ENCODE measurements around the gene LPIN3.

LPIN3 gene

DNA sequence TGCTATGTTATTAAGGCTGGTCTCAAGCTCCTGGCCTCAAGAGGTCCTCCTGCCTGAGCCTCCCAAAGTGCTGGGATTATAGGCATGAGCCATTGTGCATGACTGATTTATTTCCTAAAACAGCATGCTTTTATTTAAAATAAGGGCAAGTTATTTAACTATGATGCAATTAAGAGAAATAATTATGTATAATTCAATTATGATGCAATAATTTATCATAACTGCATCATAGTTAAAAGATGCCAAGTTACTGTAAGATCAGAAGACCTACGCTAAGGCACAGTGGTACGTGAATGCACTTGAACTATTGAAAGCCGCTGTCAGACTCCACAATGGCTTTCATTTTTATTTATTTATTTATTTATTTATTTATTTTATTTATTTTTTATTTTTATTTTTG lies 50.3 kb downstream of the LPIN3 start:
- no peaks in the 10 kb centered on the region for H3K36me3 ChIP-seq (ENCODE audit: control insufficient read depth in 1 of 2, insufficient read depth in 2 of 2, low read length in 2 of 2)
- H3K4me1 ChIP-seq (ENCODE audit: control insufficient read depth in 1 of 2, insufficient read depth in 2 of 2, low read length in 2 of 2), result peaks cover 5 to 39% of the 10 kb centered on the region in 2 donors
- H3K27ac ChIP-seq (ENCODE audit: low read length), result no peak overlapping the region

DNA sequence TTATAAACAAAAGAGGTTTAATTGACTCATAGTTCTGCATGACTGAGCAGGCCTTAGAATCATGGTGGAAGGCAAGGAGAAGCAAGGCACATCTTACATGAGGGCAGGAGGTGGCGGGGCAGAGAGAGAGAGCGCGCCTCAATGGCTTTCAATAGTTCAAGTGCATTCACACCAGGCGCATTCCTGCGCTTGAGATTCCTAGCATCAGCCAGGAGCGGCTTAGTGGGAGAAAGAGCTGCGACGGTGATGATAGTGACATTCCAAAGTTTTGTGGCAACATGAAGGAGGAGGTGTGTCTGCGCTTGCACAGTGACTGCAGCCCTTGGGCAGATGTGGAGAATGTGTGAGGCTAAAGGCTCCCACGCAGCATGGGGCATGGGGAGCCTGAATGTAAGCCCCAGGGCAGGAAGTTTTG lies 51.0 kb downstream of the LPIN3 start:
- H3K27ac ChIP-seq (ENCODE audit: low read length), result no peak overlapping the region
- no peak overlapping the region for H3K4me3 ChIP-seq (ENCODE audit: low read depth in 1 of 2, low read length in 2 of 2)
- no peaks in the 10 kb centered on the region for H3K36me3 ChIP-seq (ENCODE audit: control insufficient read depth in 1 of 2, insufficient read depth in 2 of 2, low read length in 2 of 2)
- H3K27me3 ChIP-seq (ENCODE audit: low read depth, low read length), result no peaks in the 10 kb centered on the region
- H3K4me1 ChIP-seq (ENCODE audit: control insufficient read depth in 1 of 2, insufficient read depth in 2 of 2, low read length in 2 of 2), result peaks cover 5 to 42% of the 10 kb centered on the region in 2 donors
- H3K9me3 ChIP-seq (ENCODE audit: control insufficient read depth in 1 of 2, low read length in 2 of 2), result no peaks in the 10 kb centered on the region

More for the DNA sequence above, 50.3 kb downstream of the LPIN3 start:
- H3K9me3 ChIP-seq (ENCODE audit: control insufficient read depth in 1 of 2, low read length in 2 of 2), result no peaks in the 10 kb centered on the region
- no peak overlapping the region for H3K4me3 ChIP-seq (ENCODE audit: low read depth in 1 of 2, low read length in 2 of 2)
- no peaks in the 10 kb centered on the region for H3K27me3 ChIP-seq (ENCODE audit: low read depth, low read length)

DNA sequence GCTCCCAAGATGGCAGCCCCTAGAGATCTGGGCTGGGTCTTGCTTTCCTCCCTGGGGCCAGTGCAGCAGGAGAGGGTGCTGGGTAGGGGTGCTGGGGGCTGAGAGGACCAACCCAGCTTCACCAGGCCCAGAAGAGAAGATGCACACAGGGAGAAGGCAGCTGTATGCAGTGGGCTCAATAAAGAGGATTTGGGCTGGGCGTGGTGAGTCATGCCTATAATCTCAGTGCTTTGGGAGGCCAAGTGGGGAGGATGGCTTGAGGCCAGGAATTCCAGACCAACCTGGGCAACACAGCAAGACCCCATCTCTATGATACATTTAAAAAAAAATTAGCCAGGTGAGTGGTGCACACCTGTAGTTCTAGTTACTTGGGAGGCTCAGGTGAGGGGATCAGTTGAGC lies 51.7 kb downstream of the LPIN3 start:
- no peaks in the 10 kb centered on the region for H3K27me3 ChIP-seq (ENCODE audit: low read depth, low read length)
- no peaks in the 10 kb centered on the region for H3K36me3 ChIP-seq (ENCODE audit: control insufficient read depth in 1 of 2, insufficient read depth in 2 of 2, low read length in 2 of 2)
- no peaks in the 10 kb centered on the region for H3K9me3 ChIP-seq (ENCODE audit: control insufficient read depth in 1 of 2, low read length in 2 of 2)
- no peak overlapping the region for H3K4me3 ChIP-seq (ENCODE audit: low read depth in 1 of 2, low read length in 2 of 2)
- H3K4me1 ChIP-seq (ENCODE audit: control insufficient read depth in 1 of 2, insufficient read depth in 2 of 2, low read length in 2 of 2), result peaks cover 5 to 35% of the 10 kb centered on the region in 2 donors
- H3K27ac ChIP-seq (ENCODE audit: low read length), result no peak overlapping the region

DNA sequence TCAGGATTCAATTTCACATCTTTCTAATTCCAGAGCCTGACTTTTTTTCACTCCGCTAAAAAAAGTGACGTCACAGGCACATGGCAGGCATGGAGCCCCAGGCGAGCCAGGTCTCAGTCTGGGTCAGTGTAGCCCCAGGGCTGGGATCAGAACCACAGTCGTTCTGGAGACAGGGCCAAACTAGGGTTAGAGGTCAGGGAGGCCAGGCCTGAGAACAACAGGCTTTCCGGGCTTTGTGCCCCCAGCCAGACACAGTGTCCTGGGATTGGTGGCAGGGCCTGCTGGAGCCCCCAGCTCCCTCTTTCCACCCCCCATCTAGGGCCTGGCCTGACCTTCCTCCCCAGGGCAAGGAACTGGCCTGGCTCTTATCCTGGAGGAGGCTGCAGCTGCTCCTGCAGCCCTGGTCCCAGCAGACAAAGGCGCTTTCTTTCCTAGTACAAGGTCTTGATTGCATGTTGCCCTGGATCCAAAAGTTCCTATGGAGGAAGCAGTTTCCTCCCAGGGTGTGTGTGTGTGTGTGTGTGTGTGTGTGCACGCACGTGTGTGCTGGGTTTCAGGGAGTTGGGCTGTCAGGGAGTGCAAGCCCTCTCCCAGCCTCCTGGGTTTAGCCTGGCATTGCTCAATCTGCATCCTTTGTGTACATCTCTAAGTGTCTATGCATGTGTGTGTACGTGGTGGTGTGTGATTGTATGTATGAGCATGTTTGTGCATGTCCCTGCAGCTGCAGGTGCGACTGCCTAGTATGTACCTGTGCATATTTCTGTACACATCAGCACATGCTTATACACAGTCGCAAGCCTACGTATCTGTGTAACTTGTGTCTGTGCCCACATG lies 52.5 kb downstream of the LPIN3 start:
- no peaks in the 10 kb centered on the region for H3K9me3 ChIP-seq (ENCODE audit: control insufficient read depth in 1 of 2, low read length in 2 of 2)

DNA sequence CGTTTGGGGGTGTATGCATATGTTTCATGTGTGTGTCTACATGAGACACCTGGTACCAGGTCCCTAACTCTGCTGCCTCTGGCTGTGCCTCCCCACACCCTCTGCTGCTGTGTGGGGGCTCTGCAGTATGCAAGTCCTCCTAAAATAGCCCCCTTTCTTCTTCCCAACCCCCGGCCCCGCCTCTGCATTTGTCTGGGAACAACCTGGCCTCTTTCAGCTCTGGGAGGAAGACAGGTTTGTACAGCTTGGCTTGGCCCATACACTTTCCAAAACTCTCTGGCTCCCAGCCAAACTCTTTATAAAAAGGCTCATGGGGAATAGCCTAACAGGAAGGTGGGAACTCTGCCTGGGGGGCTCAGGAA lies 53.1 kb downstream of the LPIN3 start:
- Histone ChIP-seq H3K27ac (ENCODE audit: low read length) (no peak overlapping the region), H3K27me3 (ENCODE audit: low read depth, low read length) (no peaks in the 10 kb centered on the region), H3K4me3 (ENCODE audit: low read depth in 1 of 2, low read length in 2 of 2) (no peak overlapping the region), H3K9me3 (ENCODE audit: control insufficient read depth in 1 of 2, low read length in 2 of 2) (no peaks in the 10 kb centered on the region), H3K36me3 (ENCODE audit: control insufficient read depth in 1 of 2, insufficient read depth in 2 of 2, low read length in 2 of 2) (no peaks in the 10 kb centered on the region), H3K4me1 (ENCODE audit: control insufficient read depth in 1 of 2, insufficient read depth in 2 of 2, low read length in 2 of 2) (peaks cover 5 to 29% of the 10 kb centered on the region in 2 donors)

More for the DNA sequence above, 52.5 kb downstream of the LPIN3 start:
- H3K4me1 ChIP-seq (ENCODE audit: control insufficient read depth in 1 of 2, insufficient read depth in 2 of 2, low read length in 2 of 2), result peaks cover 5 to 29% of the 10 kb centered on the region in 2 donors
- H3K4me3 ChIP-seq (ENCODE audit: low read depth in 1 of 2, low read length in 2 of 2), result no peak overlapping the region
- no peaks in the 10 kb centered on the region for H3K27me3 ChIP-seq (ENCODE audit: low read depth, low read length)
- no peaks in the 10 kb centered on the region for H3K36me3 ChIP-seq (ENCODE audit: control insufficient read depth in 1 of 2, insufficient read depth in 2 of 2, low read length in 2 of 2)
- H3K27ac ChIP-seq (ENCODE audit: low read length), result no peak overlapping the region

DNA sequence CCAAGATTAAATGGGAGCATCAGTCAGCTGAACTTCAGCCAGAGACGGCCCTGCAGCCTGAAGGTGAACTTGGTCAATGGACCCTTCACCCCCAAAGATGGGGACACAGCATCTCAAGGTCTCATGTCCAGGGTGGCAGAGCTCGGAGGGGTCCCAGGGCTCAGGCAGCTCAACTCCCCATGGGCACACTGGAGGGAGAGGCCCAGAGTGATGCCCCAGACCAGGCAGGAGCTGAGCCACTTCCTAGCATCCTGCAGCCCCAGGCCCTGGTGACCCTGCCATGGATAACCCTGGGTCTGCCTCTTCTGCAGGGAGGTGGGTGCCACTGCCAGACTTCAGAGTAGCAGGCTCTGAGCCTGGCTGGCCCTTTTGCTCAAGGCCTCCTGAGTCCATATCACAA lies 53.5 kb downstream of the LPIN3 start:
- H3K4me1 ChIP-seq (ENCODE audit: control insufficient read depth in 1 of 2, insufficient read depth in 2 of 2, low read length in 2 of 2), result peaks cover 5 to 29% of the 10 kb centered on the region in 2 donors
- no peaks in the 10 kb centered on the region for H3K36me3 ChIP-seq (ENCODE audit: control insufficient read depth in 1 of 2, insufficient read depth in 2 of 2, low read length in 2 of 2)
- no peaks in the 10 kb centered on the region for H3K9me3 ChIP-seq (ENCODE audit: control insufficient read depth in 1 of 2, low read length in 2 of 2)
- H3K4me3 ChIP-seq (ENCODE audit: low read depth in 1 of 2, low read length in 2 of 2), result no peak overlapping the region
- H3K27me3 ChIP-seq (ENCODE audit: low read depth, low read length), result no peaks in the 10 kb centered on the region
- no peak overlapping the region for H3K27ac ChIP-seq (ENCODE audit: low read length)

DNA sequence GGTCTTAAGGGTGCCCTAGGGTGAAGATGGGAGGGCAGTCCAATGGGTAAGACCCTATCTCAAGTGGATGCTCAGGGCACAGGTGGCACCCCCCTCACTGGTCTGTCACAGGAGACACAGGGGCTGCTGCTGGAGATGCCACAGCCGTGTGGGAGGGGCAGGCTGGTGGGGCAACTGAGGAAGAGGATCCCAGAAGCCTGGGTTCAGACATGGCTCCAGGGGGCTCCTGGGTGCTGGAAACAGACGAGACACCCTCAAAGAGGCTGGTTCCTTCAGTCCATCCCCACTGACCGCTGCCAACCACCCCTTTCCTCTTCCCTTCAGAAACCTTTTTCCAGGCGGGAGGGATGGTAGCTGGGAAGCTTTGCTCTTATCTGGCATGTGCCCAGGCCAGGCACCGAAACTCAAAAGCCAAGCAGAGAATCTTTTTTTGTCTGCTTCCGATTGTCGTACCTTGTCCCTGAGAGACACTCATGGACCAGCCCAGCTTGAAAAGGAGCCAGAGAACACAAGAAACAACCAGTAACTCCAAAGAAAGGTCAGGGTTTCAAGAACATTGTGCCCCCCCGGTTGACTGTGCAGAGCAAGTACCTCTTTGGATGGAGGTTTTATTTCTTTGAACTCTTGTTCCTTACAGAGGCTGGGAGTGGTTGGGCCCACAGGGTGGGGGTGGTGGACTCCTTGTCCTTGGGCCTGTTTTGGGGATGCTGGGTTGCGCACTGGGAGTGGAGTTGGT lies 54.5 kb downstream of the LPIN3 start:
- Histone ChIP-seq H3K27ac (ENCODE audit: low read length) (no peak overlapping the region), H3K4me1 (ENCODE audit: control insufficient read depth in 1 of 2, insufficient read depth in 2 of 2, low read length in 2 of 2) (peaks cover 5 to 29% of the 10 kb centered on the region in 2 donors), H3K9me3 (ENCODE audit: control insufficient read depth in 1 of 2, low read length in 2 of 2) (no peaks in the 10 kb centered on the region)

DNA sequence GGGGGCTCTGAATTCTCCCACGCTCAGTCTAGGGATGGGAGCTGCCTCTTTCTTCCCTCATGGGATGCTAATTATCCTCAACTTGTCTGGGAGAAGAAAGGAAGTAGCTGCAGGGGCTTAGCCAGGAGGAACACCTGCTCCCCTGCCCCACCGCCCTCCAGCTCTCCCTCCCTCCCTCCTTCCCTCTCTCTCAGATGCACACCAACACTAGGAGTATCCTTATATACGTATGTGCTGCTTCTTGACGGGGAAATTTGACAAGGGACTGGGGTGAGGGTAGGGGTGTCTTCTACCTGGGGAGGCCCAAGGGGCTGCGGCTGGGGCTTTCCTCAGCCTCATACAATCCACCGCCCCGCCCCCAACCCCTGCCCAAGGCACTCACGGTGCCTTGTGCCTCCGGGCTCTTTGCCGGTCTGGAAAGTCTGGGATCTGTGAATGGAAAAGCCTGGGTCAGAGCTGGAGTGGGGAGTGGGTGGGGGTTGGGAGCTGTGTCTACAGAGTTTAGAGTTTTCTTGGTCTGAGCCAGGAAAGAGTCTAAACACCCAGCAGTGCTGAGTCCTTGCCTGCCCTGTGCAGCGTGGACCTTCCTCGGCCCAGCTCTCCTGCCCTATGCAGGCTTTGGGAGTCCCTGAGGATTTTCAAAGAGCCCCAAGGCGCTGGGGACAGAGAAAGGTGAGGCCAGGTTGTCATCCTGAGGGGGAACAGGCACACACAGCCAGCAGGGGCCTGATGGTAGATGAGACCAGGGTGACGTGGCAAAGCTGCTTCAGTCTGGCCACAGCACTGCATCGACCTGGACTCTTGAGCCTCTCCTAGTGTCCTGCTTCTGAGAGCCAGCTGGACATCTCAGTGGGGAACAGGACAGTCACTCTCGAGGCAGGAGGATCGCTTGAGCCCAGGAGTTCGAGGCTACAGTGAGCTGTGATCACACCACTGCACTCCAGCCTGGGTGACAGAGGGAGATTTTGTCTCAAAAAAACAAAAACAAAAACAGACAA lies 55.3 kb downstream of the LPIN3 start:
- no peaks in the 10 kb centered on the region for H3K9me3 ChIP-seq (ENCODE audit: control insufficient read depth in 1 of 2, low read length in 2 of 2)
- no peak overlapping the region for H3K27ac ChIP-seq (ENCODE audit: low read length)
- H3K4me3 ChIP-seq (ENCODE audit: low read depth in 1 of 2, low read length in 2 of 2), result no peak overlapping the region
- H3K27me3 ChIP-seq (ENCODE audit: low read depth, low read length), result no peaks in the 10 kb centered on the region
- H3K4me1 ChIP-seq (ENCODE audit: control insufficient read depth in 1 of 2, insufficient read depth in 2 of 2, low read length in 2 of 2), result peaks cover 5 to 29% of the 10 kb centered on the region in 2 donors
- no peaks in the 10 kb centered on the region for H3K36me3 ChIP-seq (ENCODE audit: control insufficient read depth in 1 of 2, insufficient read depth in 2 of 2, low read length in 2 of 2)

More for the DNA sequence above, 54.5 kb downstream of the LPIN3 start:
- no peaks in the 10 kb centered on the region for H3K27me3 ChIP-seq (ENCODE audit: low read depth, low read length)
- no peak overlapping the region for H3K4me3 ChIP-seq (ENCODE audit: low read depth in 1 of 2, low read length in 2 of 2)
- no peaks in the 10 kb centered on the region for H3K36me3 ChIP-seq (ENCODE audit: control insufficient read depth in 1 of 2, insufficient read depth in 2 of 2, low read length in 2 of 2)

DNA sequence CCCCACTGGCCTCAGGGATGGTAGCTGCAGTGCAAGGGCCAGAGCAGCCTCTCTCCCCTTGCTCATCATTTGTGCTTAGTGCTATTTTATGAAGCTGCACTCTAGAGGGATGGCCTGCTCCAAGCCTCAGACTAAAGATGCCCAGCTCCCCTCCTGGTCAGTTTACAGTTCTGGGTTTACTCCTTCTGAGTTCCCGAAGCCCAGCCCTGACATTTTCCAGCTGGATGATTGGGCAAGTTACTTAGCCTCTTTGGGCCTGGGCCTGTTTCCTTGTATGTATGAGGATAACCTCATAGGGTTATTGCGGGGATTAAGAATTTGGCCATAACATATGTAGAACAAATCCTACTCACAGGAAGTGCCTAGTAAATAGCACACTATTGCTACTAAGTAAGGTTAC lies 57.8 kb downstream of the LPIN3 start:
- H3K4me1 ChIP-seq (ENCODE audit: control insufficient read depth in 1 of 2, insufficient read depth in 2 of 2, low read length in 2 of 2), result peaks cover 2 to 24% of the 10 kb centered on the region in 2 donors
- H3K36me3 ChIP-seq (ENCODE audit: control insufficient read depth in 1 of 2, insufficient read depth in 2 of 2, low read length in 2 of 2), result peaks cover 2 to 4% of the 10 kb centered on the region in 2 donors
- H3K27me3 ChIP-seq (ENCODE audit: low read depth, low read length), result no peaks in the 10 kb centered on the region
- no peak overlapping the region for H3K27ac ChIP-seq (ENCODE audit: low read length)
- H3K9me3 ChIP-seq (ENCODE audit: control insufficient read depth in 1 of 2, low read length in 2 of 2), result no peaks in the 10 kb centered on the region
- H3K4me3 ChIP-seq (ENCODE audit: low read depth in 1 of 2, low read length in 2 of 2), result no peak overlapping the region

DNA sequence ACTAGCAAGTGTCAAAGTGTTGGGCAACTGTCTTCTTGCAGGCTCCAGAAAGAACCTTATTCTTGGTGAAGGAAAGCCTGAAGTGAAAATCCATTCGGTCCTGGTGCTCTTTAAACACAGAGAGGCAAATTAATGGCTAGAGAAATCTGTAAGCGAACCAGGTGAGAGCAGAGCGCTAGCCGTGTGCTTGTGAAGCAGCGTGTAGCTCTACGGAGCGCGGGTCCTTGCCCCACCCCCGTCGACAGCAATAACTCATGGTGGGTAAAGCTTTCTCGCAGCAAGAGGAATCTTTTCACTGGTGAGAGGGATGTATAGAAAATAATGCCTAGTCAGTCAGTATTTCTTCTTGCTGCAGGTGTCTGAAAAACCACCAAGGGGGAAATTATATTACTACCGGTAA lies 63.0 kb downstream of the LPIN3 start:
- Histone ChIP-seq H3K27ac (ENCODE audit: low read length) (no peak overlapping the region), H3K27me3 (ENCODE audit: low read depth, low read length) (no peaks in the 10 kb centered on the region), H3K36me3 (ENCODE audit: control insufficient read depth in 1 of 2, insufficient read depth in 2 of 2, low read length in 2 of 2) (peaks cover 40 to 48% of the 10 kb centered on the region in 2 donors), H3K9me3 (ENCODE audit: control insufficient read depth in 1 of 2, low read length in 2 of 2) (no peaks in the 10 kb centered on the region), H3K4me1 (ENCODE audit: control insufficient read depth in 1 of 2, insufficient read depth in 2 of 2, low read length in 2 of 2) (peaks cover 0 to 5% of the 10 kb centered on the region in 2 donors), H3K4me3 (ENCODE audit: low read depth in 1 of 2, low read length in 2 of 2) (no peak overlapping the region)

DNA sequence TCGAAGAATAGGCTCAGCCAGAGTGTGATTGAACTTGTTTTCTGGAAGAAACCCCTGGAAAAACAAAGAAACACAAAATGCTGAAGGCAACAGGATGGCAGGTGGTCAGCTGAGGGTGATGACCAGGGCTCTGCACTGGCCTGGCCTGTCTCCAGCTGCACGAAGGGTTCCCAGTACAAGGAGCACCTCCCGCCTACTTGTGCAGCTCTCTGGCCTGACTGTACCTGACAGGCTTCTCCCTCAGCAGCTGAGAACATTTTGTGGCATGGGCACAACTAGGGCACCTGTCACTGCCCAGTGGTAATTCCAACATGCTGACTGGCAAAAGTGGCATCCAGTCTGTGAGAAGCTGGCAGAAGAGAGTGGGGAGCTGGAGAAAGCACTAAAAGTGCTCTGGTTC lies 64.8 kb downstream of the LPIN3 start:
- no peak overlapping the region for H3K27ac ChIP-seq (ENCODE audit: low read length)
- peaks cover 52 to 57% of the 10 kb centered on the region in 2 donors for H3K36me3 ChIP-seq (ENCODE audit: control insufficient read depth in 1 of 2, insufficient read depth in 2 of 2, low read length in 2 of 2)
- no peak overlapping the region for H3K4me3 ChIP-seq (ENCODE audit: low read depth in 1 of 2, low read length in 2 of 2)
- no peaks in the 10 kb centered on the region for H3K27me3 ChIP-seq (ENCODE audit: low read depth, low read length)
- H3K9me3 ChIP-seq (ENCODE audit: control insufficient read depth in 1 of 2, low read length in 2 of 2), result no peaks in the 10 kb centered on the region
- peaks cover 0 to 7% of the 10 kb centered on the region in 2 donors for H3K4me1 ChIP-seq (ENCODE audit: control insufficient read depth in 1 of 2, insufficient read depth in 2 of 2, low read length in 2 of 2)
